GM19395 (cell line): Measurements from ENCODE around the gene ABCB4.

Source experiments
- ATAC-seq: cut with Tn5 transposase; IDR thresholded peaks from one replicate; pipeline ENCODE4 v1.9.1; 2021; ENCODE audit warnings: mild to moderate bottlenecking, moderate library complexity; ENCODE audit not compliant: unreplicated experiment

Gene ABCB4

DNA sequence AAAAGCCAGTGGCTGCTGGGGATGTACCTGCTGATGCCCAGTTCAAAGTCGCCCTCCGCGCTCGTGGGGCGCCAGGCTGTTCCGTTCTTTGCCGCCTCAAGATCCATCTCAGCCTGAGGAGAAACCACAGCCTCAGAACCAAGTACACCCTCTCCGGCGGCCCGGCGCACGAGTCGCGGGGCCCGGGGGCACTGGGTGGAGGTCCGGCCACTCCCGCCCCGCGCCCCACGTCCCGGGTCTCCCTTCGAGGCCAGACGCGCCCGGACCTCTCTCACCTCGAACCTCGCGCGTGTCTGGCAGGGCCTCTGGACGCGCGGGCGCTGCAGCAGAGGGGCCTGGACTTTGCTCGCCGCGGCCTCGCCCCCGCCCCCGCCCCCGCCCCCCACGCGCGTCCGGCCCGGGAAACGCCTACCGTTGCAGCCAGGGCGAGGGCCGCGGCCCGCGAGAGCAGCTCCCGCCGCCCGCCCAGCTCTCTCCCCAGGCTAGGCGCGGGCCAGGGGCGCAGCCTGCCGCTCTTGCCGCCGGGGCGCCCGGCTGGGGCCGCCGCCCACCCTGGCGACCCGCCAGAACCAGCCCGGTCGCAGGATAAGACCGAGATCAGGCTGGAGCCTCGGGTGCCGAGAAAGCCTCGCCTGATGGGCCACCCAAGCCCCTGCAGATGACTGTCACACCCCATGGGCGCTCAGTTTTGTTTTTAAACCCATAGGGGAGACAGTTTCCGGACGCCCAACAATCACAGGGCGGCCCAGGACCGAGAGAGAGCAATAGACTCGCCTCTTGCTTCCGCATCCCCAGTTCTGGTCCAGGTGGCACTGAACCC is at the start of gene ABCB4:
TSS of gene ABCB4 (minus strand) at position 322 of the 820 bp plus-strand sequence. CDS start at position 107, 215 bp downstream.
- peak; percentile 24 for ATAC-seq

DNA sequence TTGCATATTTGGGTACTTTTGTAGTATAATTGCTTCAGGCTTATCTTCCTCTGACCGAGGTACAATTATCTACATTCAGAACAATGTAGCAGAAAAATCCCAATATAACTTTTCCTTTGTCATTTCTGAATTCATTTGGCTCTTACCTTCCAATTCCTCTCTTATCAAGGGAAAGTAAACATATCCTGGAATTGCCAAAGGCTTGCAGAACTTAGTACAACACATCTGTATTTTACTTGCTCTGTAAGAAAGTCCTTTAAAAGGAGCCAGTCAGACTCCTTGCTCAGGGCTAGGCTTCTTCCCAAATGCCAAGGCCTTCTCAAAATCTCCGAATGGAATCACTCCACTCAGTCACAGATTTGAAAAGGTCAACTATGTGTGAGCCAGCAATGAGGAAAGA is 43.3 kb upstream of the ABCB4 start:
- no peak for ATAC-seq

GRCh38 chr7:87517891-87518290 is 42.4 kb upstream of the ABCB4 start:
- ATAC-seq, result no peak

- no peak for ATAC-seq
Observed at GRCh38 chr7:87517136-87517815, 41.8 kb upstream of the ABCB4 start.

DNA sequence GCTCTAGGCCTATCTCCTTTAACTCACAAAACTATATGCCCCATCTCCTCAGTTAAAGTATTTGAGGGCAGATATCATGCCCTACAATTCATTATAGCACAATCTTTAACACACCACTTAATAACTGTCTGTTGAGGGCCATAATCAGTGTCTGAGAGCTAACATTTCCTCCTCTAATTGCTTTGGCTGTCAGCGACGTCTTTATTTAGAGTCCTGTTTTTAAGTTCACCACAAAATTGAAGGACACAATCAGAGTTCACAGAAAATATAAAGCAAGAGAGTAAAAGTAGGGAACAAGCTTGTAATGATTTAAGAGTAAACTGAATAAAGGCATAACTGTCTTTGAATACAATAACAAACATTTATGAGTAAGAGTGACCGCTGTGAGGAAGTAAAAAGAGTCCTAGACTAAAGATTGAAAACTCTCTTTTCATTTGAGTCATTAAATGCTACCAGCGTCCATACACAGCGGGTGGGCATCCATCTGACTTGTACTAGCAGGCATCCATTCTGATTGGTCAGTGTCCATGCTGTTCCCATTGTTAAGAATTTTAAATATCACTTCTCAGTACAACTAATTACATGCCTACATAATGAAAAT is 38.4 kb upstream of the ABCB4 start:
- ATAC-seq, result no peak

GRCh38 chr7:87512906-87513305 is 37.4 kb upstream of the ABCB4 start:
- ATAC-seq, result no peak

DNA sequence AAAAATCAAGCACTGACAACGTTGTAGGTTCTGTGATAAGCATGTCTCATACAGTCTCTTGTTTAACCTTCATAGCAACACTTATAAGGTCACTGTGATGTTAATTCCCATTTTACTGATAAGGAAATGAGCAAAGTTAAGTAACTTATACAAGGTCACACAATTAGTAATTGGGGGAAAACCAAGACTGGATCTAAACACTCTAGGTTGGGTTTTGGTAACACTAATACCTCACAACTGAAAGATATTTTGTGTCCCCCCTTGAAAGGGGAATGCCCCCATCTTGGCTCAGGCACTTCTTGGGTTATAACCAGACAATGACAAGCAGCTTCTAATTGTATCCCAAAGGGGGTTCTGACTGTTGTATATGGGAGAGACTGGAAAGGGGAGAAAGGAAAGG is 36.0 kb upstream of the ABCB4 start:
- ATAC-seq, result no peak

GRCh38 chr7:87510411-87510875 is 35.0 kb upstream of the ABCB4 start:
- ATAC-seq, result no peak

- no peak for ATAC-seq
Observed at GRCh38 chr7:87507446-87507845, 32.0 kb upstream of the ABCB4 start.

DNA sequence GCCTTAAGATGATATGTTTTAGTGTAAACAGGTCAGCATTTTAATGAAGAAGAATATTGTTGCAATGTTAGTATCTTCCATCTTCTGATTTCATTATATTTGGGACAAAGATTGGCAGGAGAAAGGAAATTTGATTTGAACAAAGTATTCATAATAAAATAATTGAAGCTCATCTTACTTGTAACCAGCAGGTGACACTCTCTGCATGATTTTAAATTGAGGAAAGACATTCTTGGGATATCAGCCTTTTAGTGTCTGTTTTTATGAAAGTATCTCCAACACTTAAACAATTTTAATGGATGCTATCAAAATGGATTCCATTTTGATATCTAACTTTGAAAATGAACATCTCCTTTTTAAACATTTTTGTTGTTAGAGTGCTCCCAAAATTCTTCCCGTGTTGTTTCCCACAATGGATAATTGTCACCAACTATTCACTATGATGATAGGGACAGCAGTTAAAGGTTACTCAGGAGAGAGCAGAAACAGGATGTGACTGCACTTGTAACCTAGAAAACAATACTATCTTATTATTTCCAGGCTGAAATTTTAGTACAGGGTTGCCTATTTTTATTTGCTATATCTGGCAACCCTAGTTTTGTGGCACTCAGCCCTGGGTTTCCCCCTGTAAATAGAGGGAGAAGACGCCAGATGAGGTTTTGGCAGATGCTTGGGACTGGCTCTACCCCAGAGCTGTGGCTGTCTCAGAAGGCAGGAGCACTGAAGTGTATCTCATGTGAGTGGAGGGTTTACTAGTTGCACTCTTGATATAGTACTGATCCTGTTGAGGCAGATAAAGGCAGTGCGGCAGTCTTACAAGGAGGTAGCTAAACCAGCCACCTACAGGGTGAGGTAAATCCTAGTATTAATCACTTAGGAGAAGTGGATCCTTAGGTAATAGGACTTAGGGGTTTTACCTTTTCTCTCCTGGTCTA is 31.0 kb upstream of the ABCB4 start:
- no peak for ATAC-seq

- ATAC-seq, result no peak
Observed at GRCh38 chr7:87505557-87506245, 30.2 kb upstream of the ABCB4 start.

DNA sequence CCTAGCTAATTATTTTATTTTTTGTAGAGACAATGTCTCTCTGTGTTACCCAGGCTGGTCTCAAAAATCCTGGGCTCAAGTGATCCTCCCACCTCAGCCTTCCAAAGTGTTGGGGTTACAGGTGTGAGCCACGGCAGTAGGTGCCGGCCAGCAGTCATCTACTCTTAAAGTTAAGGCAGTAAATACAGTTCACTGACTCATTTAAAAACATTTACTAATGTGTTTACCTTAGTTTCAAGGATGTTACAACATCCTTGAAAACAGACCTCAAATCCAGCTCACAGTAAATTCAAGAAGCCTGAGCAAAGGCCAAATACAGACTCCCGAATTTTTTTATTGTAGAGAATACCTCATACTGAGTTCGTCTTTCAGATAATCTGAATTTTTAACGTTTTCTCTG is 29.6 kb upstream of the ABCB4 start:
- ATAC-seq, result no peak

GRCh38 chr7:87499494-87499893 is 24.0 kb upstream of the ABCB4 start:
- ATAC-seq, result no peak

- ATAC-seq, result no peak
Observed at GRCh38 chr7:87498893-87499292, 23.4 kb upstream of the ABCB4 start.

GRCh38 chr7:87497482-87497881 is 22.0 kb upstream of the ABCB4 start:
- no peak for ATAC-seq

DNA sequence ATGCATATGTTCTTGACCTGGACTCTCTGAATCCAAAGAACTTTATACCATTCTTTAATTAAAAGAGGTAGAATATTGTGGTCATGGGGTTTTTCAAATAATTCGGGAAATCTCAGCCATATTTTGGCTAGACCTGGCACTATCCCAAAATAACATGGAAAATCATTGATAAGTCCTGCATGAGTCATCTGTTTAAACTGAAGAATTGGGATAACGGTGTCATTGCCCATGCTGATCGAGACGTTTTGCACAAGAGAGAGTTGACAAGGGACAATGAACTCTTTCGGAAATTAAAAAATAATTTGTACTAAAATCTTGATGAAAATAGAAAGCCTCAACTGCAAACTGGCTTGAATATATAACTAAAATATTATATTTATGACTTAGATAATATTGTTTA is 19.9 kb upstream of the ABCB4 start:
- ATAC-seq, result no peak

DNA sequence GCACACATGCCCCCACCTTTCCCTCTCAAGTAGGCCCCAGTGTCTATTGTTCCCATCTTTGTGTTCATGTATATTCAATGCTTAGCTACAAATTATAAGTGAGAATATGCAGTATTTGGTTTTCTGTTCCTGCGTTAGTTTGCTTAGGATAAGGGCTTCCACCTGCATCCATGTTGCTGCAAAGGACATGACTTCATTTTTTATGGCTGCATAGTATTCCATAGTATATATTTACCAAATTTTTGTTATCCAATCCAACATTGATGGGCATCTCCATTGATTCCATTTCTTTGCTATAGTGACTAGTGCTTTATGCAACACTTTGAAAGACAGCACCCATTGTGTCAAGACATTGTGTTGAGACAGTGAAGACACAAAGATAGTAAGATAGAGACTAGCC is 19.0 kb upstream of the ABCB4 start:
- ATAC-seq, result no peak

DNA sequence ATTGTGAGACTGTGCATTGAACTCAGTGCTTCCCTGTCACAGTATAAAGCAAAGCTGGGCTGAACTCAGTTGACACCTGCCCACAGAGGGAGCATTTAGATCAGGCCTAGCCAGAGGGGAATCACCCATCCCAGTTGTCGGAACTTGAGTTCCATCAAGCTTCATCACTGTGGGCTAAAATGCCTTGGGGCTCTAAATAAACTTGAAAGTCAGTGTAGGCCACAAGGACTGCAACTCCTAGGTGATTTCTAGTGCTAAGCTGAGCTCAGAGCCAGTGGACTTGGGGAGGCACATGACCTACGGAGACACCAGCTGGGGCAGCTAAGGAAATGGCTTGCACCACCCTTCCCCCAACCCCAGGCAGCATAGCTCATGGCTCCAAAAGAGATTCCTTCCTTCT is 7.7 kb upstream of the ABCB4 start:
- ATAC-seq, result no peak

DNA sequence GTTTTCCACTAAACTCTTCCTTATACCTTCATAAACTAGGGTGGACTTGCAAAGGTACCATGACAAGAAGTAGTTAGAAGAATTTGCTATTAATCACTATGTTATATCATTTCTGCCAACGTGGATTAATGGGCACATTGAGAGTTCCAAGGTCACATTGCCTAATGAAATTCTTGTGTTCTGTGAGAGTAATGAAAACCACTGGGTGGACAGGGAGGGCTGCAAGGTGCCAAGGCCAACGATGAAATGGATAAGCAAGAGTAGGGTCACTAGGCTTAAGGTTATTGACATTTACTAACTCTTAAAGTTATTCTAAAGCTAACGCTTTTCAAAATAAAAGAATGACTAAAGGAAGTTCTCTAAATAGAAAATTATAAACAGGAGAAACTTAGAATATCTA is 6.6 kb upstream of the ABCB4 start:
- ATAC-seq, result no peak

- ATAC-seq, result no peak
Observed at GRCh38 chr7:87480386-87480785, 4.9 kb upstream of the ABCB4 start.
